ENCODE results near the gene ITGA1.

GRCh38 chr5:52989781-52990527 is 202.2 kb downstream of the ITGA1 start:
- no peak for TF ChIP-seq POLR2A (IDR thresholded peaks at IDR 0.05; ENCODE audit: low read depth, low read length)
- TF ChIP-seq TAF1 (IDR thresholded peaks at IDR 0.05; ENCODE audit: borderline replicate concordance, low read depth, low read length), result no peak
